Mucosa of descending colon (tissue), 3 donors: ENCODE results near the gene TMEM250. TPM values are rescaled to one million over a fixed set of nuclear protein-coding genes. Genes with fewer than 3 reads are reported as not detected.

Source experiments
- ATAC-seq: fragments of 200-7000 bp; cut with Tn5 transposase; one replicate; pipeline ENCODE4 v1.9.1; 2020; ENCODE audit warnings: mild to moderate bottlenecking, moderate library complexity
- DNase-seq, 3 donors: peaks; one replicate each; pipeline ENCODE4 v3.0.0-alpha.2; 2020
- H3K36me3 ChIP-seq: fragments of 200-600 bp; one replicate; pipeline ENCODE4 v1.8.0; 2021; ENCODE audit warnings: low read depth, mild to moderate bottlenecking
- H3K4me1 ChIP-seq: fragments of 200-600 bp; one replicate; pipeline ENCODE4 v1.8.0; 2021; ENCODE audit warnings: low read depth, mild to moderate bottlenecking
- H3K4me3 ChIP-seq: fragments of 200-600 bp; one replicate; pipeline ENCODE4 v1.8.0; 2021; ENCODE audit warnings: mild to moderate bottlenecking
- H3K9me3 ChIP-seq: fragments of 200-600 bp; one replicate; pipeline ENCODE4 v1.8.0; 2021; ENCODE audit warnings: mild to moderate bottlenecking
- intact Hi-C, 2 donors: fragments of 100-400 bp; cut with DNase I in 1 of 2; cut with micrococcal nuclease in 1 of 2; formaldehyde crosslinking; loops; one replicate each; pipeline versions ENCODE4 v1.11.0 to v1.11.1; 2022; cut with DNase I, micrococcal nuclease
- long read RNA-seq, 2 donors: library from polyadenylated mRNA; unstranded; transcript quantifications; one replicate each; pipeline ENCODE4 v2.0.0, GENCODE V29; 2019 to 2021
- total RNA-seq, 3 donors: library from RNA; stranded (reverse); fragmentation: NEBNext Ultra II Directional in 2 of 3; extraction: Animal tissue kit (Norgen Biotek cat#: 25700) in 2 of 3; gene quantifications; one replicate each; pipeline versions ENCODE4 v1.2.1 to v1.2.4, GENCODE V29; 2021 to 2023
- TF ChIP-seq, protein P1 (sequence below): fragments of 200-600 bp; IDR thresholded peaks from one replicate; pipeline ENCODE4 v1.8.0; 2022; ENCODE audit warnings: antibody characterized with exemption, mild to moderate bottlenecking
- donor health status: DM: no; HTN: no; CAD: no; lungs with moderate emphysema.
- donor health status: DM: no; HTN: no; CAD: no.
- donor health status: DM: no; HTN: yes; CAD: no.

The TMEM250 gene, protein sequence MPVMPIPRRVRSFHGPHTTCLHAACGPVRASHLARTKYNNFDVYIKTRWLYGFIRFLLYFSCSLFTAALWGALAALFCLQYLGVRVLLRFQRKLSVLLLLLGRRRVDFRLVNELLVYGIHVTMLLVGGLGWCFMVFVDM
- total RNA-seq = 10 to 100 TPM; 47.4 to 54.1 (median 52.0) TPM
- long read RNA-seq, donor 1, transcript TMEM250-201 (2 exons, 2,823 nt) = major isoform, 107 of 176 reads
- long read RNA-seq, donor 1, transcript TMEM250-204 (3 exons, 1,981 nt) = minor isoform, 8 of 176 reads
- long read RNA-seq, donor 1, partial matches to known transcripts = 2 of 176 reads
- long read RNA-seq, donor 1, other reads (novel, unspliced or antisense) = 59 of 176 reads
- long read RNA-seq, donor 2, partial matches to known transcripts = 1 of 6 reads
- long read RNA-seq, donor 2, other reads (novel, unspliced or antisense) = 5 of 6 reads

- TF ChIP-seq, protein P1, sequence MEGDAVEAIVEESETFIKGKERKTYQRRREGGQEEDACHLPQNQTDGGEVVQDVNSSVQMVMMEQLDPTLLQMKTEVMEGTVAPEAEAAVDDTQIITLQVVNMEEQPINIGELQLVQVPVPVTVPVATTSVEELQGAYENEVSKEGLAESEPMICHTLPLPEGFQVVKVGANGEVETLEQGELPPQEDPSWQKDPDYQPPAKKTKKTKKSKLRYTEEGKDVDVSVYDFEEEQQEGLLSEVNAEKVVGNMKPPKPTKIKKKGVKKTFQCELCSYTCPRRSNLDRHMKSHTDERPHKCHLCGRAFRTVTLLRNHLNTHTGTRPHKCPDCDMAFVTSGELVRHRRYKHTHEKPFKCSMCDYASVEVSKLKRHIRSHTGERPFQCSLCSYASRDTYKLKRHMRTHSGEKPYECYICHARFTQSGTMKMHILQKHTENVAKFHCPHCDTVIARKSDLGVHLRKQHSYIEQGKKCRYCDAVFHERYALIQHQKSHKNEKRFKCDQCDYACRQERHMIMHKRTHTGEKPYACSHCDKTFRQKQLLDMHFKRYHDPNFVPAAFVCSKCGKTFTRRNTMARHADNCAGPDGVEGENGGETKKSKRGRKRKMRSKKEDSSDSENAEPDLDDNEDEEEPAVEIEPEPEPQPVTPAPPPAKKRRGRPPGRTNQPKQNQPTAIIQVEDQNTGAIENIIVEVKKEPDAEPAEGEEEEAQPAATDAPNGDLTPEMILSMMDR = no peak
- ATAC-seq (peak; percentile 89), DNase-seq (peak; percentile 95 to 98 (median 98))
- intact Hi-C loops = no loop called here
- Histone ChIP-seq H3K4me3 (peak within 1 kb of the TSS; percentile 60), H3K36me3 (peaks cover 5% of the 10 kb centered on the region), H3K9me3 (no peaks in the 10 kb centered on the region), H3K4me1 (peaks cover 32% of the 10 kb centered on the region)
These were observed at the start of gene TMEM250 for GRCh38 chr9:136118320-136119060. Gene TMEM250, minus strand, starts transcription at chr9:136118875. Its CDS starts 1,975 bp downstream, at chr9:136116900.

DNA sequence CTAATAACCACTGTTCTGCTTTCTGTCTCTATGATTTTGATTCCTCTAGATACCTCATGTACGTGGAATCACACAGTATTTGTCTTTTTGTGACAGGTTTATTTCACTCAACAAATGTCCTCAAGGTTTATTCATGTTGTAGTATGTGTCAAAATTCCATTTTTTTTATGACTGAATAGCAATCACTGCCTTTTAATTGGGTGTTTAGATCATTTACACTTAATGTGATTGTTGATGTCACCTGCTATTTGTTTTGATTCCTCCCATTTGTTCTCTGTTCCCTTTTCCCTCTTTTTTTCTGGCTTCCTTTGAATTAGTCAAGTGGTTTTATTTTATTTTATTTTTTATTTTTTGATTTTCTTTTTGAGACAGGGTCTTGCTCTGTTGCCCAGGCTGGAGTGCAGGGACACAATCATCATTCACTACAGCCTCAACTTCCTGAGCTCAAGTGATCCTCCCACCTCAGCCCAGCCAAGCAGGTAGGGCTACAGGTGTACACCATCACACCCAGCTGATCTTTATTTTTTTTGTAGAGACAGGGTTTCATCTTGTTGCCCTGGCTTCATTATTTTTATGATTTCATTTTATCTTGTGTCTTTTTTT, 44.7 kb upstream of the TMEM250 start:
- no peaks in the 10 kb centered on the region for H3K36me3 ChIP-seq
- intact Hi-C loops = no loop called here
- no peak overlapping the region for H3K4me3 ChIP-seq
- no peaks in the 10 kb centered on the region for H3K9me3 ChIP-seq
- ATAC-seq = no peak
- DNase-seq = no peak
- TF ChIP-seq, protein P1 = no peak
- H3K4me1 ChIP-seq = no peaks in the 10 kb centered on the region

GRCh38 chr9:136160995-136161610, 42.4 kb upstream of the TMEM250 start:
- intact Hi-C loops = no loop called here
- TF ChIP-seq, protein P1 = no peak
- ATAC-seq (no peak), DNase-seq (no peak)
- Histone ChIP-seq H3K9me3 (no peaks in the 10 kb centered on the region), H3K36me3 (no peaks in the 10 kb centered on the region), H3K4me3 (no peak overlapping the region), H3K4me1 (no peaks in the 10 kb centered on the region)

DNA sequence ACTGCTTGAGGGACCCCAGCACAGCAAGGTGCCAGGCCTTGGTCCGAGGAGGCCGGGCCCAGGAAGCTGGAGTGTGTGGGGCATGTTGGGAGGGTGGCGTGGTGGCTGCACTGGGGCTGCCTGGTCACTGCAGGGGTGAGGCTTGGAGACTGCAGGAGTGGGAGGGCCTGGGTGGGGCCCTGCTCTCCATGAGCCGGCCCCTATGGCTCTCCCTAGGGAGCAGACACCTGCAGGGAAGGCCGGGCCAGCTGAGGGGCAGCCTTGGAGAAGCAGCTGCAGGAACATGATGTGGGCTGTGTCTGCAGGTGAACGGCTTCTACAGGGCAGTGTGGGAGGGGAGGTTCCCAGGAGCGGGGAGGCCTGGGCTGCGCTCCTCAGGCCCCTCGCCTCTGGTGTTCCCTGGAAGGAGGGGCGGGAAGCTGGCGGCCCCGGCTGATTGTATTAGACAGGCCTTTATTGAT, 41.7 kb upstream of the TMEM250 start:
- TF ChIP-seq, protein P1 = no peak
- Histone ChIP-seq H3K9me3 (no peaks in the 10 kb centered on the region), H3K4me1 (no peaks in the 10 kb centered on the region), H3K4me3 (no peak overlapping the region), H3K36me3 (no peaks in the 10 kb centered on the region)
- intact Hi-C loops = no loop called here
- DNase-seq (no peak), ATAC-seq (no peak)

DNA sequence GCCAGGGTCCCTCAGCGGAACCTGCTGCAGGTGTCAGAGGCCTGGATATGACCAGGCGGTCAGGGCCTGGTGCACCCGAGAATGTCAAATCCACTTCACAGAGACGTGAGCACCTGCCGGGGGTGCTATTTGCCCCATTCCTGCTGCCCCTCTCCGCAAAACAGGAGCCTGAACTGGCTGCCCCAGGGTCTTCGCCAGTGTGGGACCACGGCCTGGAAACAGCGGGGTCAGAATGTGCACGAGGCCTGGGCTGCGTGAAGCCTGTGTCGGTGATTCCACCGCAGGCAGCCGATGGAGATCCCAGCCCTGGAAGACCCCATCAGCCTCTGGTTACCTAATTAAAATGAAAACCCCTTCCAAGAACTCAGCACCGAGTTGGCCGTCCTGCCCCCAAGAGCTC, 41.2 kb upstream of the TMEM250 start:
- Histone ChIP-seq H3K36me3 (no peaks in the 10 kb centered on the region), H3K4me1 (no peaks in the 10 kb centered on the region), H3K9me3 (no peaks in the 10 kb centered on the region), H3K4me3 (no peak overlapping the region)
- TF ChIP-seq, protein P1 = no peak
- intact Hi-C loops = no loop called here
- no peak for ATAC-seq
- peak in 1 of 3 donors; percentile 41 for DNase-seq
